ENCODE data around the gene FAM217B. TPM values are rescaled to one million over a fixed set of nuclear protein-coding genes. Genes with fewer than 3 reads are reported as not detected.

FAM217B gene
- 6.0 TPM for polyA plus RNA-seq (2012; ENCODE audit: missing spikeins)

GRCh38 chr20:59940129-59940955 lies at the start of gene FAM217B, which contains the start of gene PPP1R3D:
Gene FAM217B, plus strand, starts transcription at chr20:59940389. Its CDS starts 3,555 bp downstream, at chr20:59943944.
Gene PPP1R3D, minus strand, starts transcription at chr20:59940305. Its CDS starts 374 bp downstream, at chr20:59939931.
- FAIRE-seq: peak; percentile 94
- TF ChIP-seq POLR2A (IDR thresholded peaks at IDR 0.05; ENCODE audit: low read depth, low read length) (peak; percentile 80; the same call in 1 of the 2 replicates), POLR2AphosphoS5 (IDR thresholded peaks at IDR 0.05; ENCODE audit: low read depth, low read length) (peak; percentile 47), TAF1 (IDR thresholded peaks at IDR 0.05; ENCODE audit: borderline replicate concordance, low read depth, low read length) (peak; percentile 61)
- DNase-seq (ENCODE audit: insufficient read length): peak; percentile 92

- no peak for FAIRE-seq
- TF ChIP-seq TAF1 (IDR thresholded peaks at IDR 0.05; ENCODE audit: borderline replicate concordance, low read depth, low read length) (no peak), POLR2AphosphoS5 (IDR thresholded peaks at IDR 0.05; ENCODE audit: low read depth, low read length) (no peak), POLR2A (IDR thresholded peaks at IDR 0.05; ENCODE audit: low read depth, low read length) (no peak)
- no peak for DNase-seq (ENCODE audit: insufficient read length)
Observed at GRCh38 chr20:59891581-59891980, 48.6 kb upstream of the FAM217B start.

- no peak for TF ChIP-seq POLR2AphosphoS5 (IDR thresholded peaks at IDR 0.05; ENCODE audit: low read depth, low read length)
- TF ChIP-seq POLR2A (IDR thresholded peaks at IDR 0.05; ENCODE audit: low read depth, low read length): no peak
- no peak for TF ChIP-seq TAF1 (IDR thresholded peaks at IDR 0.05; ENCODE audit: borderline replicate concordance, low read depth, low read length)
- no peak for DNase-seq (ENCODE audit: insufficient read length)
- no peak for FAIRE-seq
Observed at GRCh38 chr20:59895908-59896307, 44.3 kb upstream of the FAM217B start.

- TF ChIP-seq POLR2A (IDR thresholded peaks at IDR 0.05; ENCODE audit: low read depth, low read length): no peak
- no peak for TF ChIP-seq POLR2AphosphoS5 (IDR thresholded peaks at IDR 0.05; ENCODE audit: low read depth, low read length)
- TF ChIP-seq TAF1 (IDR thresholded peaks at IDR 0.05; ENCODE audit: borderline replicate concordance, low read depth, low read length): no peak
- DNase-seq (ENCODE audit: insufficient read length) (no peak), FAIRE-seq (no peak)
Observed at GRCh38 chr20:59902470-59902869, 37.7 kb upstream of the FAM217B start.

- FAIRE-seq: no peak
- no peak for DNase-seq (ENCODE audit: insufficient read length)
- no peak for TF ChIP-seq POLR2A (IDR thresholded peaks at IDR 0.05; ENCODE audit: low read depth, low read length)
- no peak for TF ChIP-seq TAF1 (IDR thresholded peaks at IDR 0.05; ENCODE audit: borderline replicate concordance, low read depth, low read length)
- no peak for TF ChIP-seq POLR2AphosphoS5 (IDR thresholded peaks at IDR 0.05; ENCODE audit: low read depth, low read length)
Observed at GRCh38 chr20:59903621-59904020, 36.6 kb upstream of the FAM217B start.

GRCh38 chr20:59908855-59909254 lies 31.3 kb upstream of the FAM217B start:
- FAIRE-seq: no peak
- no peak for TF ChIP-seq TAF1 (IDR thresholded peaks at IDR 0.05; ENCODE audit: borderline replicate concordance, low read depth, low read length)
- no peak for TF ChIP-seq POLR2A (IDR thresholded peaks at IDR 0.05; ENCODE audit: low read depth, low read length)
- TF ChIP-seq POLR2AphosphoS5 (IDR thresholded peaks at IDR 0.05; ENCODE audit: low read depth, low read length): no peak
- no peak for DNase-seq (ENCODE audit: insufficient read length)

GRCh38 chr20:59911041-59911440 lies 29.1 kb upstream of the FAM217B start:
- TF ChIP-seq POLR2A (IDR thresholded peaks at IDR 0.05; ENCODE audit: low read depth, low read length) (no peak), TAF1 (IDR thresholded peaks at IDR 0.05; ENCODE audit: borderline replicate concordance, low read depth, low read length) (no peak), POLR2AphosphoS5 (IDR thresholded peaks at IDR 0.05; ENCODE audit: low read depth, low read length) (no peak)
- FAIRE-seq: no peak
- no peak for DNase-seq (ENCODE audit: insufficient read length)

- TF ChIP-seq TAF1 (IDR thresholded peaks at IDR 0.05; ENCODE audit: borderline replicate concordance, low read depth, low read length) (no peak), POLR2A (IDR thresholded peaks at IDR 0.05; ENCODE audit: low read depth, low read length) (no peak), POLR2AphosphoS5 (IDR thresholded peaks at IDR 0.05; ENCODE audit: low read depth, low read length) (no peak)
- DNase-seq (ENCODE audit: insufficient read length) (no peak), FAIRE-seq (no peak)
Observed at GRCh38 chr20:59912609-59913008, 27.6 kb upstream of the FAM217B start.

- no peak for DNase-seq (ENCODE audit: insufficient read length)
- FAIRE-seq: no peak
- TF ChIP-seq TAF1 (IDR thresholded peaks at IDR 0.05; ENCODE audit: borderline replicate concordance, low read depth, low read length) (no peak), POLR2AphosphoS5 (IDR thresholded peaks at IDR 0.05; ENCODE audit: low read depth, low read length) (no peak), POLR2A (IDR thresholded peaks at IDR 0.05; ENCODE audit: low read depth, low read length) (no peak)
Observed at GRCh38 chr20:59920944-59921343, 19.2 kb upstream of the FAM217B start.

- DNase-seq (ENCODE audit: insufficient read length) (no peak), FAIRE-seq (no peak)
- TF ChIP-seq POLR2AphosphoS5 (IDR thresholded peaks at IDR 0.05; ENCODE audit: low read depth, low read length) (no peak), TAF1 (IDR thresholded peaks at IDR 0.05; ENCODE audit: borderline replicate concordance, low read depth, low read length) (no peak), POLR2A (IDR thresholded peaks at IDR 0.05; ENCODE audit: low read depth, low read length) (no peak)
Observed at GRCh38 chr20:59923514-59923913, 16.7 kb upstream of the FAM217B start.

- no peak for FAIRE-seq
- TF ChIP-seq POLR2A (IDR thresholded peaks at IDR 0.05; ENCODE audit: low read depth, low read length) (no peak), TAF1 (IDR thresholded peaks at IDR 0.05; ENCODE audit: borderline replicate concordance, low read depth, low read length) (no peak), POLR2AphosphoS5 (IDR thresholded peaks at IDR 0.05; ENCODE audit: low read depth, low read length) (no peak)
Observed at GRCh38 chr20:59925359-59925758, 14.8 kb upstream of the FAM217B start.

GRCh38 chr20:59925899-59926298 lies 14.3 kb upstream of the FAM217B start:
- FAIRE-seq (no peak), DNase-seq (ENCODE audit: insufficient read length) (no peak)
- TF ChIP-seq POLR2A (IDR thresholded peaks at IDR 0.05; ENCODE audit: low read depth, low read length) (no peak), POLR2AphosphoS5 (IDR thresholded peaks at IDR 0.05; ENCODE audit: low read depth, low read length) (no peak), TAF1 (IDR thresholded peaks at IDR 0.05; ENCODE audit: borderline replicate concordance, low read depth, low read length) (no peak)

More at GRCh38 chr20:59925359-59925758, 14.8 kb upstream of the FAM217B start:
- no peak for DNase-seq (ENCODE audit: insufficient read length)

Data from GM12892 (cell line).